Fibroblast of villous mesenchyme (primary cell): ENCODE data around the gene NBEA. TPM values are rescaled to one million over a fixed set of nuclear protein-coding genes. Genes with fewer than 3 reads are reported as not detected.

Experiments
- DNase-seq: peaks from one replicate; pipeline ENCODE4 v3.0.0-alpha.2; 2010; ENCODE audit warnings: low read depth
- H3K4me3 ChIP-seq: 2 replicates; pipeline ENCODE4 v1.5.1; 2011; ENCODE audit warnings: low read depth, mild to moderate bottlenecking, low read length
- total RNA-seq: library from RNA; depleted of rRNA; stranded (reverse); fragments of >200 nt; gene quantifications from 2 replicates; pipeline ENCODE4 v1.2.3, GENCODE V29; 2012
- TF ChIP-seq, protein P1 (sequence below): IDR thresholded peaks from 2 replicates; pipeline ENCODE4 v1.5.1; 2012; ENCODE audit warnings: low read depth, mild to moderate bottlenecking, low read length; ENCODE audit not compliant: insufficient read depth

NBEA gene
- total RNA-seq, 1 donor: 9.5 TPM

DNA sequence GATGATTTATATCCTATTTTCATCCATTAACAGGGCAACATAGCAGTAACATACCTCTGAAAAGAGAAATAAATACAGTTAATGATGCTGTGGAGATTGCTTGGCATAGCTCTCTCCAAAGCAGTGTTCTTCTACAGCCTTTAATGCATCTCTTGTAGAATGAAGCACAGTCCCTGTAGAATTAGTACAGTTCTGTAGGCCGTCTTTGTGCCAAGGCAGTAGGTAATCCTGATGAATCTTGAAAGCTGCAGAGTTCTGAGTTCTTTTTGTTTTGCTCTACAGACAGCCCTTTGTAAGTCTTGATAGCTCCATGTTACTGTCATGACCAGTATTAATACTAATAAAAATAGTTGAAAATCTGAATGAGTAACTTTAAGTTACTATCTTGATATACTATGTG is 350.3 kb downstream of the NBEA start:
- DNase-seq: no peak
- TF ChIP-seq, protein P1, sequence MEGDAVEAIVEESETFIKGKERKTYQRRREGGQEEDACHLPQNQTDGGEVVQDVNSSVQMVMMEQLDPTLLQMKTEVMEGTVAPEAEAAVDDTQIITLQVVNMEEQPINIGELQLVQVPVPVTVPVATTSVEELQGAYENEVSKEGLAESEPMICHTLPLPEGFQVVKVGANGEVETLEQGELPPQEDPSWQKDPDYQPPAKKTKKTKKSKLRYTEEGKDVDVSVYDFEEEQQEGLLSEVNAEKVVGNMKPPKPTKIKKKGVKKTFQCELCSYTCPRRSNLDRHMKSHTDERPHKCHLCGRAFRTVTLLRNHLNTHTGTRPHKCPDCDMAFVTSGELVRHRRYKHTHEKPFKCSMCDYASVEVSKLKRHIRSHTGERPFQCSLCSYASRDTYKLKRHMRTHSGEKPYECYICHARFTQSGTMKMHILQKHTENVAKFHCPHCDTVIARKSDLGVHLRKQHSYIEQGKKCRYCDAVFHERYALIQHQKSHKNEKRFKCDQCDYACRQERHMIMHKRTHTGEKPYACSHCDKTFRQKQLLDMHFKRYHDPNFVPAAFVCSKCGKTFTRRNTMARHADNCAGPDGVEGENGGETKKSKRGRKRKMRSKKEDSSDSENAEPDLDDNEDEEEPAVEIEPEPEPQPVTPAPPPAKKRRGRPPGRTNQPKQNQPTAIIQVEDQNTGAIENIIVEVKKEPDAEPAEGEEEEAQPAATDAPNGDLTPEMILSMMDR: no peak
- no peak overlapping the region for H3K4me3 ChIP-seq

DNA sequence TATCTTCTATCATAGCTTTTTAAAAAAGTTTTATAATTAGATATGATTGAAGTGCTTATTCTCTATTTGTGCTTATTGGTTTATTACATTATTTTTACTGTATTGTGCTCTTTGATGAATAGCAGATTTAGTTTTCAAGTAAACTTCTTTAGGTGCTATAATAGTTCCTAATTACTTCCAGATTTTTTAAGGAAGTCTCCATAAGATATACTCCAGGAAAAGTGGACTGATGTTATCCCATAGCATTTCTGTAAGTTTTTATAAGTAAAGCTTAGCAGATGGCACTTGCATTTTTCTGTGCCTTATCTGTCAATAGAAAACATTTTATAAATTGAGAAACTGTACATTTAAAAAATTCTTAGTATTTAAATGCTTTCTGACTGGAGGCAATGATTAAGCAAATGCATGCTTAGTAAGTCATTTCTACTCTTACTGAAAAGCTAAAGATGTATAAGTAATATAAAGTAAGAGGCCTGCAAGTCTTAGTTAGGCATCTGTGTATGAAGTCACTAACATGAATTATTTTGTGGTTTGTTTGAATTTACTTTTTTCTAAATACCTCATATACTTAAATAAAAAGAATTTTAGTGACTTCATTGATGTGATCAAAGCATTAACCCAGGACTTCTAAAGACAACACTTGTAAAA is 351.6 kb downstream of the NBEA start:
- DNase-seq: no peak
- no peak overlapping the region for H3K4me3 ChIP-seq
- TF ChIP-seq, protein P1: no peak

DNA sequence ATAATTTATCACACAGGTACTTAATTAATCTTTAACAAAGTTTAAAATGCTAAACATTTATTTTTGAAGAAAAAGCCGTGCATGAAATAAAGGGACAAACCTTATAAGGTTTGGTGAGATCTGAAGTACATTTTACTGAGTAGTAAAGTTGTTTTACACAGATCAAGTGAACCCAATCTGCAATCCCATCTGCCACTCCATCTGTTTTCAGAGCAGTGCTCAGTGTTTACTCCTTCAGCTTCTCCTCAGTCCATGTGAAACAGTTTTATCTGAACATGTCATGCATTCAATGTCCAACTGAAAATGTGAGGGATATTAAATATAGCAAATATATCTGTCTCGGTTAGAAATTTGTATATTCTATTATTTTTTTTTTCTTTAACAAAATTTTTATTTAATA is 367.6 kb downstream of the NBEA start:
- TF ChIP-seq, protein P1: no peak
- no peak overlapping the region for H3K4me3 ChIP-seq
- DNase-seq: no peak

DNA sequence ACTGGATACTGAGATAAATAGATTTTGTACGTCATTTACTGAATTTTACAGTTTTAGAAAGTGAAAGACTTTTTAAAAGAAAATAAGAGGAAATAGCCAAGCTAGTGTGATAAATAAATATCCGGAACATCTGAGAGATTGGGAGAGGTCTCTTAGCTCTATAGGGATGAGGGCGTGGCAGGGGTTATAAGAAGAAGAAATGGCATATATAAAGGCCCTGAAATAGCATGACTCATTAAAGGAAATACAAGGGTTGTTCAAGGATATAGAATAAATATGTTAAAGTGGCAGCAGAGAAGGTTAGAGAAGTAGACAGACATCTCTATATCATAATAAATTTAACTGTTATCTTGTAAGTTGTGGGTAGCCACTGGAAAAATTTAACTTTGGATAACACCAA is 390.1 kb downstream of the NBEA start:
- H3K4me3 ChIP-seq: no peak overlapping the region
- DNase-seq: no peak
- TF ChIP-seq, protein P1: no peak

DNA sequence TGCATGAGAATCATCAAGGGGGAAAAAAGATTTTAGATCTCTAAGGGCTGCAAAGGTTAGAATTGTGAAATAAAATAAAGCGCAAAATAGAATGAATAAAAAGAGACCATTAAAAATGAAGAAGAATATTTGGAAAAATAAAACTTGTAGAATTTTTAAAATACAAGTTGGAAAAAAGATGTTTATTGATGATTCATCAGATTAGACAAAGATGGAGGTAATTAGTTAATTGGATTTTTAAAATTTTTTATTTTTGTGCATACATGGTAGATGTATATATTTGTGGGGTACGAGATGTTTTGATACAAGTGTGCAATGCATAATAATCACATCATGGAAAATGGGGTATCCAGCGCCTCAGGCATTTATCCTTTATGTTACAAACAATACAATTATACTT is 391.1 kb downstream of the NBEA start:
- no peak overlapping the region for H3K4me3 ChIP-seq
- TF ChIP-seq, protein P1: no peak
- DNase-seq: no peak

DNA sequence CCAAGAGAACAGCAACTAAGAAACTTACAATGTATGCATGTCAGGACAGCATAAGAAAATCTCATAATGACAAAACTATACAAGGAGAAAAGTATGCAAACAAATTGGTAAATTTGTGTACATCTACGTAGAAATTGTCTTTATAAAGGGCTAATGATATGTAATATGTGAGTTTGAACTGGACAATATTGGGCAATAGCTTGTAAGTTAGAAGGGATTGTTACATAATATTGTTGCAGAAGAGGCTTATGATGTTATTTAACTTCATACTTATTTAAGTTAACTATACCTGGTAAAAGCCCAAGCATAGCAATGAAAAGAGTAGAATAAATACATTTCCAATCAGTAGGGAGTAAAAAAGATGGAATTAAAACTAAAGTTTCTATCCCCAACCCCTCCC is 400.4 kb downstream of the NBEA start:
- H3K4me3 ChIP-seq: no peak overlapping the region
- TF ChIP-seq, protein P1: no peak
- DNase-seq: no peak

DNA sequence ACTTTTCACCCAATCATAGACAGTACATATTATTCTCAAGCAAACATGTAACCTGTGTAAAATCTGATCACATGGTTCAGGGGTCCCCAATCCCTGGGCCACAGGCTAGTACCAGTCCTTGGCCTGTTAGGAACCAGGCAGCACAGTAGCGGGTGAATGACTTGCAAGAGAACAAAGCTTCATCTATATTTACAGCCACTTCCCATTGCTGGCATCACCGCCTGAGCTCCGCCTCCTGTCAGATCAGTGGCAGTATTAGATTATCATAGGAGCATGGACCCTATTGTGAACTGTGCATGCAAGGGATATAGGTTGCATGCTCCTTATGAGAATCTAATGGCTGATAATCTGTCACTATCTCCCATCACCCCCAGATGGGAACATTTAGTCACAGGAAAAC is 401.3 kb downstream of the NBEA start:
- no peak for DNase-seq
- TF ChIP-seq, protein P1: no peak
- H3K4me3 ChIP-seq: no peak overlapping the region
